Spinal cord (tissue), 10 donors: ENCODE measurements around the gene ZBTB42. TPM values are rescaled to one million over a fixed set of nuclear protein-coding genes. Genes with fewer than 3 reads are reported as not detected.
A peak's percentile ranks its signal among the peaks of the same experiment; 100 is the strongest.

Experiments used
- DNase-seq, 6 donors: peaks; one replicate each; pipeline versions ENCODE4 v3.0.0 to v3.0.0-alpha.2; 2013 to 2015; ENCODE audit warnings: low spot score in 6 of 6, low read depth in 4 of 6
- H3K27ac ChIP-seq: one replicate; pipeline ENCODE4 v1.5.1; 2013; ENCODE audit warnings: low read depth, low read length, control low read depth
- H3K27me3 ChIP-seq: one replicate; pipeline ENCODE4 v1.6.1; 2013; ENCODE audit warnings: low read length; ENCODE audit not compliant: control insufficient read depth, insufficient read depth
- H3K36me3 ChIP-seq: one replicate; pipeline ENCODE4 v1.6.1; 2013; ENCODE audit warnings: low read length; ENCODE audit not compliant: control insufficient read depth, insufficient read depth
- H3K4me1 ChIP-seq: one replicate; pipeline ENCODE4 v1.6.1; 2013; ENCODE audit warnings: low read length; ENCODE audit not compliant: control insufficient read depth, insufficient read depth
- H3K4me3 ChIP-seq: one replicate; pipeline ENCODE4 v1.5.1; 2013; ENCODE audit warnings: low read depth, low read length, control low read depth
- H3K9me3 ChIP-seq: one replicate; pipeline ENCODE4 v1.6.1; 2013; ENCODE audit warnings: low read length; ENCODE audit not compliant: control insufficient read depth, insufficient read depth
- WGBS: methylation state at CpG from one replicate; pipeline ENCODE4 v1.1.5; 2013; ENCODE audit warnings: missing lambda C conversion rate; ENCODE audit not compliant: insufficient coverage; 5-methylcytosine and 5-hydroxymethylcytosine counted together
- polyA plus RNA-seq, 2 donors: library from polyadenylated mRNA; unstranded; fragments of 120-200 nt; gene quantifications; one replicate each; pipeline ENCODE4 v1.2.1, GENCODE V29; 2013; ENCODE audit not compliant: insufficient read length in 2 of 2
- total RNA-seq, 2 donors: library from RNA; depleted of rRNA in 1 of 2; stranded (reverse); fragments of 120-200 nt in 1 of 2; fragments of >200 nt in 1 of 2; gene quantifications; one replicate each; pipeline versions ENCODE4 v1.2.3 to v1.2.4, GENCODE V29; 2013 to 2014
- donor health status: healthy.

The ZBTB42 gene
- total and polyA plus RNA-seq, 4 donors: 0.99 to 2.3 (median 1.9) TPM

- peaks cover 70% of the 10 kb centered on the region for H3K36me3 ChIP-seq
These were observed 43.7 kb upstream of the ZBTB42 start for GRCh38 chr14:104757238-104757585.

GRCh38 chr14:104757681-104758392, 43.1 kb upstream of the ZBTB42 start:
- Histone ChIP-seq H3K9me3 (no peaks in the 10 kb centered on the region), H3K36me3 (peaks cover 70% of the 10 kb centered on the region)
- DNase-seq: no peak

More at GRCh38 chr14:104757238-104757585, 43.7 kb upstream of the ZBTB42 start:
- Histone ChIP-seq H3K9me3 (no peaks in the 10 kb centered on the region), H3K4me3 (no peak overlapping the region), H3K27me3 (no peaks in the 10 kb centered on the region), H3K4me1 (peaks cover 20% of the 10 kb centered on the region), H3K27ac (no peak overlapping the region)
- no peak for DNase-seq
- 89% methylated on average over 9 of the region's 10 CpGs for WGBS

GRCh38 chr14:104758981-104759969, 41.6 kb upstream of the ZBTB42 start:
- Histone ChIP-seq H3K4me1 (peaks cover 8% of the 10 kb centered on the region), H3K36me3 (peaks cover 70% of the 10 kb centered on the region), H3K27ac (no peak overlapping the region), H3K27me3 (no peaks in the 10 kb centered on the region), H3K4me3 (no peak overlapping the region), H3K9me3 (no peaks in the 10 kb centered on the region)
- no peak for DNase-seq
- 87% methylated on average over 21 of the region's 30 CpGs for WGBS

More at GRCh38 chr14:104757681-104758392, 43.1 kb upstream of the ZBTB42 start:
- peaks cover 17% of the 10 kb centered on the region for H3K4me1 ChIP-seq
- WGBS: 90% methylated on average over 19 of the region's 19 CpGs
- no peak overlapping the region for H3K4me3 ChIP-seq
- H3K27me3 ChIP-seq: no peaks in the 10 kb centered on the region
- no peak overlapping the region for H3K27ac ChIP-seq

GRCh38 chr14:104765517-104765916, 35.4 kb upstream of the ZBTB42 start:
- Histone ChIP-seq H3K4me3 (no peak overlapping the region), H3K27ac (no peak overlapping the region), H3K9me3 (no peaks in the 10 kb centered on the region), H3K36me3 (peaks cover 37% of the 10 kb centered on the region), H3K27me3 (no peaks in the 10 kb centered on the region), H3K4me1 (peaks cover 13% of the 10 kb centered on the region)
- DNase-seq: no peak
- no CpG with 5 or more reads among the region's 3 CpGs for WGBS

GRCh38 chr14:104766256-104766862, 34.5 kb upstream of the ZBTB42 start:
- H3K9me3 ChIP-seq: no peaks in the 10 kb centered on the region
- no peak overlapping the region for H3K4me3 ChIP-seq
- H3K27ac ChIP-seq: no peak overlapping the region
- WGBS: no CpG with 5 or more reads among the region's 4 CpGs
- H3K27me3 ChIP-seq: no peaks in the 10 kb centered on the region
- no peak for DNase-seq
- H3K36me3 ChIP-seq: peaks cover 40% of the 10 kb centered on the region
- peaks cover 13% of the 10 kb centered on the region for H3K4me1 ChIP-seq

GRCh38 chr14:104766863-104767633, 33.9 kb upstream of the ZBTB42 start:
- no peaks in the 10 kb centered on the region for H3K27me3 ChIP-seq
- H3K27ac ChIP-seq: no peak overlapping the region
- peaks cover 44% of the 10 kb centered on the region for H3K36me3 ChIP-seq
- H3K9me3 ChIP-seq: no peaks in the 10 kb centered on the region
- DNase-seq: no peak
- WGBS: 90% methylated on average over 12 of the region's 15 CpGs
- peaks cover 13% of the 10 kb centered on the region for H3K4me1 ChIP-seq
- no peak overlapping the region for H3K4me3 ChIP-seq

GRCh38 chr14:104767634-104767918, 33.3 kb upstream of the ZBTB42 start:
- Histone ChIP-seq H3K27ac (no peak overlapping the region), H3K4me1 (peaks cover 13% of the 10 kb centered on the region), H3K4me3 (no peak overlapping the region), H3K27me3 (no peaks in the 10 kb centered on the region), H3K36me3 (peaks cover 49% of the 10 kb centered on the region), H3K9me3 (no peaks in the 10 kb centered on the region)
- WGBS: 94% methylated on average over 5 of the region's 5 CpGs
- no peak for DNase-seq

- Histone ChIP-seq H3K4me1 (peaks cover 13% of the 10 kb centered on the region), H3K36me3 (peaks cover 57% of the 10 kb centered on the region), H3K27ac (no peak overlapping the region), H3K27me3 (no peaks in the 10 kb centered on the region), H3K9me3 (no peaks in the 10 kb centered on the region), H3K4me3 (no peak overlapping the region)
- peak in 5 of 6 donors; percentile 64 to 94 (median 75) for DNase-seq
- WGBS: under 1% methylated on average over 19 of the region's 25 CpGs
These were observed 32.2 kb upstream of the ZBTB42 start for GRCh38 chr14:104768437-104769323.
